GM18907 (cell line): ENCODE results near the gene LRFN4.
"Not testable (repeated sequence)": the region's sequence is repeated elsewhere in the genome, so short reads cannot be mapped to it uniquely, and the experiment has no call there.

ENCODE experiments used
- ATAC-seq: cut with Tn5 transposase; IDR thresholded peaks from one replicate; pipeline ENCODE4 v1.9.1; 2021; ENCODE audit warnings: mild to moderate bottlenecking, moderate library complexity; ENCODE audit not compliant: unreplicated experiment

The LRFN4 gene

GRCh38 chr11:66856496-66857233 is at the start of gene LRFN4:
TSS of gene LRFN4 (plus strand) at chr11:66857064. CDS start at chr11:66857745, 681 bp downstream.
- peak; percentile 31 for ATAC-seq

- ATAC-seq = no peak
Observed at GRCh38 chr11:66809592-66809991, 47.3 kb upstream of the LRFN4 start.

- ATAC-seq = no peak
Observed at GRCh38 chr11:66810576-66811185, 46.2 kb upstream of the LRFN4 start.

GRCh38 chr11:66814678-66815077 is 42.2 kb upstream of the LRFN4 start:
- ATAC-seq = no peak

GRCh38 chr11:66815646-66816045 is 41.2 kb upstream of the LRFN4 start:
- no peak for ATAC-seq

- ATAC-seq = no peak
Observed at GRCh38 chr11:66818231-66818955, 38.5 kb upstream of the LRFN4 start.

GRCh38 chr11:66820381-66820780 is 36.5 kb upstream of the LRFN4 start:
- no peak for ATAC-seq

GRCh38 chr11:66820901-66821300 is 36.0 kb upstream of the LRFN4 start:
- ATAC-seq = no peak

- no peak for ATAC-seq
Observed at GRCh38 chr11:66823700-66824099, 33.2 kb upstream of the LRFN4 start.

GRCh38 chr11:66824573-66824972 is 32.3 kb upstream of the LRFN4 start:
- not testable (repeated sequence) for ATAC-seq

- no peak for ATAC-seq
Observed at GRCh38 chr11:66834539-66834845, 22.4 kb upstream of the LRFN4 start.

GRCh38 chr11:66834943-66835342 is 21.9 kb upstream of the LRFN4 start:
- no peak for ATAC-seq

- no peak for ATAC-seq
Observed at GRCh38 chr11:66835768-66836405, 21.0 kb upstream of the LRFN4 start.

GRCh38 chr11:66840317-66841091 is 16.4 kb upstream of the LRFN4 start:
- ATAC-seq = no peak

GRCh38 chr11:66841861-66842260 is 15.0 kb upstream of the LRFN4 start:
- ATAC-seq = no peak

GRCh38 chr11:66842501-66842895 is 14.4 kb upstream of the LRFN4 start:
- ATAC-seq = peak; percentile 2

GRCh38 chr11:66842896-66843775 is 13.7 kb upstream of the LRFN4 start, which contains the start of gene RCE1:
TSS of gene RCE1 (plus strand) at chr11:66843441. CDS start at chr11:66843456, 15 bp downstream.
- ATAC-seq = peak; percentile 67

GRCh38 chr11:66843776-66844495 is 12.9 kb upstream of the LRFN4 start:
- ATAC-seq = no peak

- ATAC-seq = no peak
Observed at GRCh38 chr11:66844496-66845142, 12.2 kb upstream of the LRFN4 start.
